ENCODE results near the gene BOLL.
"Not testable (repeated sequence)": the region's sequence is repeated elsewhere in the genome, so short reads cannot be mapped to it uniquely, and the experiment has no call there.

Gene BOLL

GRCh38 chr2:197795277-197795676 lies 10.2 kb upstream of the BOLL start:
- DNase-seq = no peak

- no peak for DNase-seq
Measured at GRCh38 chr2:197793456-197793855, 8.3 kb upstream of the BOLL start.

DNA sequence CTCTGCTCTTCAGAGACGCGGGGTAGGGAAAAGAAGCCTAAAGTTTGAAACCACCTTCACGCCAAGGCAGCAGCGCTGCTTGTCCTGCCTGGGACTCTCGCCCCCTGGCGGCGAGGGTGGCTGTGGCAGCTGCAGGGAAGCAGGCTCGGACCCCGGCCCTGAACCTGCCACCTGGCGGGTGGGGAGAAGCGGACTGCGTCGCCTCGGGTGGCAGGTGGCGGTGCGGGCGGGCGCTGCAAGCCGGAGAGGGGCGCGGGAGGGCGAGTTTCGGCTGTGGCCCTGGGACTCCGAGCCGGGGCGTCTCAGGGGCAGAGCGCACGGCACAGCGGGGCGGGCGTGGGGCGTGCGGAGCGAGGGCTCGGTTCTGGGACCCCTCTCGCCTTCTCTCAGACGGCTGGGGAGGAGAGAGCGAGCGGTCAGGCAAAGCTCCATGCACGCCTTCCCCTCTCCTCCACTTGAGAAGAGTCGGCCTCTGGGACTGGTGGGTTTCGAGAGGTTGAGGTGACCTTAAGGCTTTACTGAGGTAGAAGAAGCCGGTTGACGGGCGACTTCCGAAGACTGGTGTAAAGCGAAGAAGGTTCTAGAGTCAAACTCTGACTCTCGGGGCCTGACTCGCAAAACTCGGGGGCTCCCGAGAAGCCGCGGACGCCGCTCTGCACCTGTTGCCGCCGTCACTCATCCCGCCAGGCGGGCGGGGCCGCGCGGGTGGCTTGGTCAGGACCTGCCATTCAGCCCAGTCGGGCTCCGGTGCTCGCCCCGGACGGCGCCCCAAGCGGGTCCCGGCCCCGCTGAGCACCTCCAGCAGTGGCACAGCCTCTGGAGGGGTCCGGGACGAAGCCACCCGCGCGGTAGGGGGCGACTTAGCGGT lies 1.1 kb upstream of the BOLL start:
- peak; percentile 66 for DNase-seq

DNA sequence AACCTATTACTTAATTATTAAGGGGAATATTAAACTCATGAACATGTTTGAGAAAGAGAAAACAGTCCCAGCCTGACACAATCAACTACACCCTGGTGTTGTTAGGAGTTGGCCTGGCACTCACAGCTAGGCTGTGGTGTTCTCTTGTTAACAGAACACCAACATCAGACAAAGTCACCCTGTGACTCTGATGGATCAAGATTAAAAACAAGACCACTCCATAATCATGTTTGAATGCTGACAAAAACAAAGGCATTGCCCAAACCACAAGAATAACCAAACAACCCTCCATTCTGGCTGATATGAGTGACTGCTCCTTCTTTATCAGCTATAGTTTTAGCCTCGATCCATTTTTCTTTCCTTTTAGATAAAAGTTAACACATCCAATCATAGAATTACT lies 3.0 kb downstream of the BOLL start:
- DNase-seq = no peak

DNA sequence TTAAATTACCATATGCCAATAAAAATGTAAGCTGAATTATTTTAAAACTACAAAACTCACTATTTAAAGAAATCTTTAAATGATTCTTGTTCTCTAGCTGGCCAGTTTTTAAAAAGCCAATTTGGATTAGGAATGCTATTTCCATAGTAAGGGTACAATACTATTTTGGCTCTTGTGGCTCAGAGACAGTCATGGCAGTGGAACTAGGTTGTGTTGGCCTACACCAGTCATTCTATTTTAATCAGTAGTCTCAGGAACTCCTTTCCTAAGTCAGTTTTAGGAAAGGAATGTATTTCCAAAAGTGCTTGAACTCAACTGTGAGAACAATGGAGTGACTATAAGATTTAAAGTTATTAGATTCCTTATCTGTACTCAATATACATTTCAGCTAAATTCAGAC lies 5.9 kb downstream of the BOLL start:
- no peak for DNase-seq

DNA sequence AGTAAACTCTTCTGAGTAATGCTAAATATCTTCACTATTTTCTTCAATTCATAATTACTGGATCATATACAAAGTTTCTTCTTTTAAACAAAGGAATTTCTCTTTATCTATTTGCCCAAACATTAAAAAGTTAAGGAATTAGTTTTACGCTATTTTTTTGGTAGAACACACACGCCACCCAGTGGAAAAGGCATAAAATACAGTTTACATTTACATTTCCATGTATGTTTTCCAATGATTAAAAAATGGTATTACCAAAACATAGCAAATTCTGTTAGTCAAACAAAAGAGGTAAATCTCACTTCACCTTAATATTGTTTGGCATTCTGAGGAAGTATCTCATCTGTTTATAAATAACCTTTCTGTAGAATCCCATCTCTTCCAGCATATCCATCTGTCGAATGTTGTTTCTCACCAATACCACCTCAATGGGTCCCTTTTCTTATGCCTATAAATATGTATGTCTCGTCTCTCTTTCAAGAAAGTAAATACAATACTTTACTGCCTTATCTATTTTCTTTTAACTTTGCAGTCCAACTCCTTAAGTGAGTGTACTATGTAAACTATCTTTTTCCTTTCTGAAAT lies 7.2 kb downstream of the BOLL start:
- no peak for DNase-seq

DNA sequence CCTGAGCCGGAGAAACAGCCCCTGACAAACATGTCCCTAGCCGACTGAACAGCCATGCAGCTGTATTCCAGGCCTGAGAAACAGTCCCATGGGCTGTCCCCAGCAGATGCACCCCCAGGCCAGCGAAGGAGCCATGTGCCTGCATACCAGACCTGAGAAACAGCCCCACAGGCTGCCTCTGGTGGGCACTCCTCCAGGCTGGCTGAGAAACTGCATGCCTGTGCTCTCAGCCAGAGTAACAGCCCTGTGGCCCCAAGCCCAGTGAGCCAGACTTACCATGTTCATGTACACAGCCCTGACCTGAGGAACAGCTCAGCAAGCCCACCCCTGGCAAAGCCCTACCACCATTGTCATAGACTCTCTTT lies 24.8 kb downstream of the BOLL start:
- DNase-seq = no peak

DNA sequence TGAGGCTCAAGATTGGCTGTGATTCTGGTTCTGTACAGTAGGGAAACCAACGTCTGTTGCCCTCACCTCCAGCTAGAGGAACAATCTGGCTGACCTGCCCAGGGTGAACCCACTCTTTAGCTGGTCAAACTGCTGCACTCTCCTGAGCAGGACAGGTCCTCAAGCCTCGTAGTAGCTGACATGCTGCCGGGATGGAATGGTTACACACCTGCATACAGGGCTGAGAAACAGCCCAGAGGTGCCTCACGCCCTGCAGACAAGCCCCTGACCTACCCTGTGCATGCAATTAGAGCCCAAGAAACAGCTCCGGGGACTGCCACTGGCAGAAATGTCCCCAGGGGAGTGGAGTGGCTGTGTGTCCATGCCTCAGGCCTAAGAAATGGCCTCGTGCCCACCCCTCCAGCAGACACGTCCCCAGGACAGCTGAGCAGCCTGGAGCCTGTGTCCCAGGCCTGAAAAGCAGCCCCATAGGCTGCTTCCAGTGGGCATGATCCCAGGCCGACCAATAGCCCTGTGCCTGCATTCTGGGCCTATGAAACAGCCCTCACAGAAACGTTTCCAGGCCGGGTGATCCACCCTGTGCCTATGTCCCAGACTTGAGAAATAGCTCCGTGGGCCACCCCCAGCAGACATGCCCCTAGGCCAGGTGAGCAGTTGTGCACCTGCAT lies 25.4 kb downstream of the BOLL start:
- no peak for DNase-seq

GRCh38 chr2:197759013-197759412 lies 26.1 kb downstream of the BOLL start:
- no peak for DNase-seq

DNA sequence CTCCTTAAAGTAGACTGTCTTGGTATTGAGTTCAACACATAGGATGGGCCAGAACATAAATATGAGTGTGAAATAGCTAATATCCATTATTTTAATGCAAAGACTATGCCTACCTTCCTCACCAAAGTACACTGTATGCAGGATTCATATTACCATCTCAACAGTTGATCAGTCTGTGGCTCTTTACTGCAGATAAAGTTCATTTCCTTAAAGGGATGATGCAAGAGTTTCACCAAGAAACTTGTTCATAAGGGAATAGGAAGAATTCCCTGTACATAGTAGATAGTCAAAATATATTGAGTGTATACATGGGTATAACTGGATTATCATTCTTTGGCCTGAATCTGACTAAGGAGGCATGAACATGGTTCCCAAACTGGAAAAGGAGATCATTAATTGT lies 44.9 kb downstream of the BOLL start:
- DNase-seq = no peak

- DNase-seq = not testable (repeated sequence)
Measured at GRCh38 chr2:197728555-197729544, 56.3 kb downstream of the BOLL start.

DNA sequence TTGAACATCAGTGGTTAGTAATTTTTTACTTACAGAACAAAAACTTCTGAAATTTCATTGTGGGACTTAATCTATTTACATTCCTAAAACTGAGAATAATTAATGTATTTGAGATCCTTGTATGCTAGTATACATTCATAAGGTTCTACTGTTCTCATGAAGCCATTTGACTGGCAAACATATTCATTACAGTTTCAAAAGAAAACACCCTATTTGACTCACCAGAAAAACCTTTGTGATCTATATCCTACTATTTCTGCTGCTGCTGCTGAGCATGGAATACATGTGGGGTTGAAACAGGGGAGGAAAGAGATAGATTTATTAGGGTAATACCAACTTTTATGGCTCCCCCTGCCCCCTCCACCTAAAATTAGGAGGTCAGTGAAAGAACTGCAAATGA lies 58.1 kb downstream of the BOLL start:
- no peak for DNase-seq

- no peak for DNase-seq
Measured at GRCh38 chr2:197717863-197718262, 67.3 kb downstream of the BOLL start.

DNA sequence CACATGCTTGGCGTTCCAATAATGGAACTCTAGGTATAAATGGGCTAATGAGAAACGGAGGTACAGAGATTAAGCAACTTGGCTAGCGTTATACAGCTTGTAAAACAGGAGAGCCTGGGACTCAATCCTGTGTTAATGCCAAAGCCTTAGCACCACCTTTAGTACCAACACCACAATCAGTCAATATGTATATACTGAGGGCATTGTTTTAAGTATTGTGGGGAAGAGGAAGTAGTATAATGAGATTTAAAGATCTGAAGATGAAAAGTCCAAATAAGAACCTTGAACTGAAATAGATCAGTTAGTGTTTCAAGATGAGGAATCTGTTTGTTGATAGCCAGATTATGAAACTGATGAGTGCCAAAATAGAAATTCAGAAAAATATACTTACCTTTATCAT lies 71.8 kb downstream of the BOLL start:
- no peak for DNase-seq

GRCh38 chr2:197711578-197711977 lies 73.5 kb downstream of the BOLL start:
- no peak for DNase-seq

DNA sequence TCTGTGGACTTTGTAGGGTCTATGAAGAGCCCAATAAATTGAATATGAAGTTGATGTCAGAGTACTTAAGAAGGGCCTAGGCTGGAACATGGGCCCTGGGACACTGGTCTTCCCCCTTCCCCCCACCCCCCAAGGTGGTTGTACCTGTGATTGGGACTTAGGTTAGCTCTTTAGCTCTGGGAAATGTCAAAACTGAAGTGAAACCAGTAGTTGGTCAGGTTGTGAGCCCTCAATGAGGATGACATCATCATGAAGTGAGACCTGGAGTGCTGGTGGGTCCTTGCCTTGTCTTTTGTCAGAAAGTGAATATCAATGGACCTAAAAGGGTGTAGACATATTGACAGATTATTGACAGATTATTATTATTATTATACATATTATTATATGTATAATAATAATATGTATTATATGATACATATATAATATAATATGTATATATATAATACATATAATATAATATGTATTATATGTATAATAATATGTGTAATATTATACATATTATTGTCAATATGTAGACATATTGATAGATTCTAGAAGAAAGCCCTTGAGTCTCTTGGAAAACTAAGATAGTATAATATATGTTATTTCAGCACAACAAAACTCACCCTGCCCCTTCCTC lies 74.6 kb downstream of the BOLL start:
- DNase-seq = no peak

DNA sequence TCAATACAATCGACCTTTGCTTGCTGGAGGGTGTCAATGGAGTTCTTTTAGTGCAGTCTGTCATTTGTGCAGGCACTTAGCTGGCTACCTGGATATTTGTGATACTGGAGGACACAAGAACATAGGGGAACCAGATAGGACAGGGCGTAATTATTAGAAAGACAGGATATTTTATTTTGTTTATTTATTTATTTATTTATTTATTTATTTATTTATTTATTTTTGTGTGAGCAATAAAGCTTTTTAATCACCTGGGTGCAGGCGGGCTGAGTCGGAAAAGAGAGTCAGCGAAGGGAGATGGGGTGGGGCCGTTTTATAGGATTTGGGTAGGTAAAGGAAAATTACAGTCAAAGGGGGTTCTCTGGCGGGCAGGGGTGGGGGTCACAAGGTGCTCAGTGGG lies 76.0 kb downstream of the BOLL start:
- DNase-seq = not testable (repeated sequence)

- DNase-seq = no peak
Measured at GRCh38 chr2:197708331-197708730, 76.8 kb downstream of the BOLL start.

GRCh38 chr2:197707316-197708213 lies 77.6 kb downstream of the BOLL start:
- DNase-seq = no peak

DNA sequence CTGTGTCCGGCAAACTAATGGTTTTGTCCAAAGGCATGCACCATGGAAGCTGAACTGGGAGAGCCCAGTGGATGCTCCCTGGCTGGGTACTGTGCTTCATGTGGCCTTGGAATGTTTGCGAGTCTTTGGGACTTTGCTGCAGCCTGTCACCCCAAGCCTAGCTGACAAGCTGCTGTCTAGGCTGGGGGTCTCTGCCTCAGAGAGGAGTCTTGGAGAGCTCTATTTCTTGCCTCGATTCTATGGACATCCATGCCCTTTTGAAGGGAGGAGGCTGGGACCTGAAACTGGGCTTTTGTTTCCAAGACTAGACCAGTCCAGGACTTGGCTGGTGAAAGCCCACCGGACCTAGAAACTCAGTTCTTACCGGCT lies 78.3 kb downstream of the BOLL start:
- DNase-seq = no peak
